NT2/D1 (cell line): ENCODE measurements around the gene LPAR1.

Source experiments
- SUZ12 ChIP-seq: IDR thresholded peaks from 2 replicates; pipeline ENCODE4 v1.6.1; 2011; ENCODE audit not compliant: insufficient read length, insufficient read depth; ENCODE audit errors: extremely low read depth
- YY1 ChIP-seq: IDR thresholded peaks from 2 replicates; pipeline ENCODE4 v1.6.1; 2011; ENCODE audit not compliant: insufficient read length, insufficient read depth

DNA sequence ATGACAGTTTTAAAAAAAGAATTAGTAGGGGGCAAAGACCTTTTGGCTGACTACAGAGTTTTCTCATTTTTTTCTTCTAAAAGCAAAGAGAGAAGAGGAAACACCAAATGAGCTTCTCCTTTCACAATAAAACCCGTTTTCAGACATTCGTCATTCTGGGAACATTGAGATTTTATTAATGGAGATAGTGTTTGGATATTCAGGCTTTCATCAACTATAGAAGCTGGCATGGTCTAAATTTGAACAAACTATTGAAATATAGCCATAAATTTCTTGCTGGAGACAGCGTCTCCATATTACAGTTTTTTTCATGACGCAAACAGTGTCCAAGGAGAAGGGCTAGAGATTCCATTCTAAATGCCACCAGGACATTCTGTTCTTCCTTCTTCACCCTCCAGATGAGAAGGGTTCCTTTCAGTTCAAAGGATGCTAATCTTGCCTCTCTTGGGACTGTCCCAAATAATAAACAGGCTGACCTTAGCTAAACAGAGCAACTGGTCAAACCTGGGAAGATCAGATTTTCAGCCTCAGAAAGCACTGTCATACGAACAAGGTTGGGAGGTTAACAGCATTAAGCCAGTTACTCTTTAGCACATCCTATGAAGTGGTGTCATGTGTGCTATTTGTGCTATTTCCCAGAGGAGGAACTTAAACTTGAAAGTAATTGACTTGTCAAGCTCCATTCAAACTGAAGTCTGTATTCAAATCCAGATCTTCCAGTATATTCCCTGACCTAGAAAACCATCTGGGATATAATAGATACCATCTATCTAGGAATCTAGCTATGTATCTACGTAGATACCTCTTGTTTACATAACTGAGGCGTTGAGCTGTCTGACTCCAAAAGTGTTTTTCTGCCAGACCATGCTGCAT lies 125.6 kb downstream of the LPAR1 start:
- no peak for TF ChIP-seq SUZ12
- TF ChIP-seq YY1 = no peak
